ENCODE measurements around the gene BICRA.

Gene BICRA

GRCh38 chr19:47658431-47659348 is 49.8 kb downstream of the BICRA start:
- Histone ChIP-seq H3K27ac (replicated peaks) (no peak overlapping the region), H3K27me3 (ENCODE audit: insufficient read depth, poor library complexity, severe bottlenecking) (no peaks in the 10 kb centered on the region), H3K4me3 (replicated peaks; ENCODE audit: insufficient read depth, low read length) (no peak overlapping the region)
- TF ChIP-seq, protein P1, sequence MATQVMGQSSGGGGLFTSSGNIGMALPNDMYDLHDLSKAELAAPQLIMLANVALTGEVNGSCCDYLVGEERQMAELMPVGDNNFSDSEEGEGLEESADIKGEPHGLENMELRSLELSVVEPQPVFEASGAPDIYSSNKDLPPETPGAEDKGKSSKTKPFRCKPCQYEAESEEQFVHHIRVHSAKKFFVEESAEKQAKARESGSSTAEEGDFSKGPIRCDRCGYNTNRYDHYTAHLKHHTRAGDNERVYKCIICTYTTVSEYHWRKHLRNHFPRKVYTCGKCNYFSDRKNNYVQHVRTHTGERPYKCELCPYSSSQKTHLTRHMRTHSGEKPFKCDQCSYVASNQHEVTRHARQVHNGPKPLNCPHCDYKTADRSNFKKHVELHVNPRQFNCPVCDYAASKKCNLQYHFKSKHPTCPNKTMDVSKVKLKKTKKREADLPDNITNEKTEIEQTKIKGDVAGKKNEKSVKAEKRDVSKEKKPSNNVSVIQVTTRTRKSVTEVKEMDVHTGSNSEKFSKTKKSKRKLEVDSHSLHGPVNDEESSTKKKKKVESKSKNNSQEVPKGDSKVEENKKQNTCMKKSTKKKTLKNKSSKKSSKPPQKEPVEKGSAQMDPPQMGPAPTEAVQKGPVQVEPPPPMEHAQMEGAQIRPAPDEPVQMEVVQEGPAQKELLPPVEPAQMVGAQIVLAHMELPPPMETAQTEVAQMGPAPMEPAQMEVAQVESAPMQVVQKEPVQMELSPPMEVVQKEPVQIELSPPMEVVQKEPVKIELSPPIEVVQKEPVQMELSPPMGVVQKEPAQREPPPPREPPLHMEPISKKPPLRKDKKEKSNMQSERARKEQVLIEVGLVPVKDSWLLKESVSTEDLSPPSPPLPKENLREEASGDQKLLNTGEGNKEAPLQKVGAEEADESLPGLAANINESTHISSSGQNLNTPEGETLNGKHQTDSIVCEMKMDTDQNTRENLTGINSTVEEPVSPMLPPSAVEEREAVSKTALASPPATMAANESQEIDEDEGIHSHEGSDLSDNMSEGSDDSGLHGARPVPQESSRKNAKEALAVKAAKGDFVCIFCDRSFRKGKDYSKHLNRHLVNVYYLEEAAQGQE (IDR thresholded peaks at IDR 0.05; ENCODE audit: insufficient replicate concordance, low read depth), result no peak
- TF ChIP-seq POLR2AphosphoS5 (IDR thresholded peaks at IDR 0.05; ENCODE audit: low read depth) (no peak), GABPA (IDR thresholded peaks at IDR 0.05; ENCODE audit: low read depth) (no peak), SPI1 (IDR thresholded peaks at IDR 0.05; ENCODE audit: borderline replicate concordance, low read depth) (no peak), CTCF (IDR thresholded peaks at IDR 0.05; ENCODE audit: insufficient read depth, low read length) (no peak)
- DNase-seq (ENCODE audit: low read depth in 1 of 2, low spot score in 1 of 2), result no peak

- DNase-seq (ENCODE audit: low read depth in 1 of 2, low spot score in 1 of 2), result no peak
- Histone ChIP-seq H3K27ac (replicated peaks) (no peak overlapping the region), H3K27me3 (ENCODE audit: insufficient read depth, poor library complexity, severe bottlenecking) (no peaks in the 10 kb centered on the region), H3K4me3 (replicated peaks; ENCODE audit: insufficient read depth, low read length) (no peak overlapping the region)
- TF ChIP-seq, protein P1 (IDR thresholded peaks at IDR 0.05; ENCODE audit: insufficient replicate concordance, low read depth), result no peak
- TF ChIP-seq CTCF (IDR thresholded peaks at IDR 0.05; ENCODE audit: insufficient read depth, low read length) (no peak), SPI1 (IDR thresholded peaks at IDR 0.05; ENCODE audit: borderline replicate concordance, low read depth) (no peak), GABPA (IDR thresholded peaks at IDR 0.05; ENCODE audit: low read depth) (no peak), POLR2AphosphoS5 (IDR thresholded peaks at IDR 0.05; ENCODE audit: low read depth) (no peak)
Measured at GRCh38 chr19:47660435-47660832, 51.5 kb downstream of the BICRA start.

- Histone ChIP-seq H3K27me3 (ENCODE audit: insufficient read depth, poor library complexity, severe bottlenecking) (no peaks in the 10 kb centered on the region), H3K4me3 (replicated peaks; ENCODE audit: insufficient read depth, low read length) (no peak overlapping the region), H3K27ac (replicated peaks) (no peak overlapping the region)
- TF ChIP-seq, protein P1 (IDR thresholded peaks at IDR 0.05; ENCODE audit: insufficient replicate concordance, low read depth), result no peak
- no peak for TF ChIP-seq CTCF (IDR thresholded peaks at IDR 0.05; ENCODE audit: insufficient read depth, low read length)
- no peak for TF ChIP-seq SPI1 (IDR thresholded peaks at IDR 0.05; ENCODE audit: borderline replicate concordance, low read depth)
- no peak for TF ChIP-seq GABPA (IDR thresholded peaks at IDR 0.05; ENCODE audit: low read depth)
- no peak for DNase-seq (ENCODE audit: low read depth in 1 of 2, low spot score in 1 of 2)
Measured at GRCh38 chr19:47661161-47661560, 52.2 kb downstream of the BICRA start.

Measured in HL-60 (cell line).